Activated CD4-positive, alpha-beta T cell treated with anti-CD3 and anti-CD28 coated beads, Interleukin-2, amount 50 U/mL, for 16 hours (primary cell): Measurements from ENCODE around the gene RTKN.
A peak's percentile ranks its signal among the peaks of the same experiment; 100 is the strongest.
"Not testable (repeated sequence)": the region's sequence is repeated elsewhere in the genome, so short reads cannot be mapped to it uniquely, and the experiment has no call there.

Experiments used
- DNase-seq: peaks from one replicate; pipeline ENCODE4 v3.0.0-alpha.2; 2020

Gene RTKN

DNA sequence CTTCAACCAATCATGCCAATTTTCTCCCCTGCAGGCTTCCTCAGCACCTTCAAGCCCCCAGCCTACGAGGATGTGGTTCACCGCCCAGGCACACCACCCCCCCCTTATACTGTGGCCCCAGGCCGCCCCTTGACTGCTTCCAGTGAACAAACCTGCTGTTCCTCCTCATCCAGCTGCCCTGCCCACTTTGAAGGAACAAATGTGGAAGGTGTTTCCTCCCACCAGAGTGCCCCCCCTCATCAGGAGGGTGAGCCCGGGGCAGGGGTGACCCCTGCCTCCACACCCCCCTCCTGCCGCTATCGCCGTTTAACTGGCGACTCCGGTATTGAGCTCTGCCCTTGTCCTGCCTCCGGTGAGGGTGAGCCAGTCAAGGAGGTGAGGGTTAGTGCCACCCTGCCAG, 18.4 kb upstream of the RTKN start:
- not testable (repeated sequence) for DNase-seq

DNA sequence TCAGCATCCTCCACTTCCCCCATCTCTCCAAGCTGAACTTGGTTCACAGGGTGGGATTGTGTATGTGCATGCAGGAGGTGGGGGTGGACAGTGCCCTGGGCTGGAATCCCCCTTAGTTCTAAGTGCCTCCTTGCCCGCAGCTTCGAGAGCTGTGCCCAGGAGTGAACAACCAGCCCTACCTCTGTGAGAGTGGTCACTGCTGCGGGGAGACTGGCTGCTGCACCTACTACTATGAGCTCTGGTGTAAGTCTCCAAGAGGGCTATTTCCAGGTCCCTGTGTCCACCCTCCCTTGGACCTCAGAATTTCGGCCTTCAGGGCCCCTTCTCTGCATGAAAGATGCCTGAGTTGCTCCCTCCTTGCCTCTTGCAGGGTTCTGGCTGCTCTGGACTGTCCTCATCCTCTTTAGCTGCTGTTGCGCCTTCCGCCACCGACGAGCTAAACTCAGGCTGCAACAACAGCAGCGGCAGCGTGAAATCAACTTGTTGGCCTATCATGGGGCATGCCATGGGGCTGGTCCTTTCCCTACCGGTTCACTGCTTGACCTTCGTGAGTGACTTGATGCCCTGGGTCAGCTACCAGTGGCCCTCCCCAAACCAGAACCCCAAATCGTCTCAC, 17.9 kb upstream of the RTKN start:
- DNase-seq: not testable (repeated sequence)

DNA sequence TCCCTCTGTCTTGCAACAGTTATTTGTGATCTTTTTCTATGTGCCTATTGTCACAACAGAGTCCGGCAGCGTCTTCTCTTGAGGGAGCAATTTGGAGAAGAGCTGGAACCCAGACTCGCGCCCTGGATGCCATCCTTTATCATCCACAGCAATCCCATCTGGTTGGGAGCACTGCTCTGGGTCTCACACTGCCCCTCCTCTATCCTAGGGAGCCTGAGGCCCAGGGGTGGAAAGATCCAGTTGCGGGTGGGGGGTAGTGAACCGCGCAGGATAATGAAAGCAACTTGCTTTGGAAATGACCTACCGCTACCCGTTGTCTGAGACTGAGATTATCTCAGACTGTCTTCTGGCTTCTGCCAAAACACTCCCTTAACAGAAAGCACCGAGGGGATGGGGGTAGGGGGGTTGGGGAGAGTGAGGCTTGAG, 17.2 kb upstream of the RTKN start:
- no peak for DNase-seq

DNA sequence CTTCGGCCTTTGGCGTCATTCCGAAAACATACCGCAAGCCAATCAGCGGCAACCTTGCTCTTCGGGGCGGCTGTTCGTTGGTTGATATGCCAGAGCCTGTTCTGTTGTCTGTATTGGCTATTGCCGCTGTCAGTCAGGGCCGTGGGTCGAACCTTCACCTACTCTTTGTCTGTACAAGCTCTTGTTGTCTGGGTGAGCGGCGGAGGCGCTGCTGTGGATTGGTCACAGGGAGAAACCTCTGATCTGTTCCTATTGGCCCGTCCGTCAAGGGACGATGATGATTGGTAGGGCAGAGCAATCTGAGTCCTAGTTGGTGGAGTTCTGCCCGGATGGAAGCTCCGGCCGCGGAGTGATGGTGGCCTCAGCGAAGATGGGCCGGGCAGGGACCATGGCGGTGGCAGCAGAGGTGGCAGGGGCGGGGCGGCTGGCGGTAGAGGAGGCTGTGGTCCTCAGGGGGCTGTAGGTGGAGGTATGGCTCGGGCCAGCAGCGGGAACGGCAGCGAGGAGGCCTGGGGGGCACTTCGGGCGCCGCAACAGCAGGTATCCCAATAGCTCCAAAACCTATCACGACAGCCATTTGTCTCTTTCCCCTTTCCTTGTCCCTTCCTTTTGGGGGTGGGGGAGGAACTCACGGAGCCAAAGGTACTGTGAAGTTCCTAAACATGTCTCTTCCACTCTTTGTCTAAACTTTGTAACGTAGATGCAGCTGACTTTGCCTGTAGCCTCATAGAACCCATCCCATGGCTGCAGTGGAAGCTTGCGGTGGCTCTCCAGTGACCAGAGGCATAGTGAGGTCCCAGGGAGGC, 16.6 kb upstream of the RTKN start, which contains the start of gene WBP1:
WBP1 (plus strand) TSS at position 307 of the 806 bp plus-strand sequence; CDS start at position 472, 165 bp downstream.
- peak; percentile 100 for DNase-seq

DNA sequence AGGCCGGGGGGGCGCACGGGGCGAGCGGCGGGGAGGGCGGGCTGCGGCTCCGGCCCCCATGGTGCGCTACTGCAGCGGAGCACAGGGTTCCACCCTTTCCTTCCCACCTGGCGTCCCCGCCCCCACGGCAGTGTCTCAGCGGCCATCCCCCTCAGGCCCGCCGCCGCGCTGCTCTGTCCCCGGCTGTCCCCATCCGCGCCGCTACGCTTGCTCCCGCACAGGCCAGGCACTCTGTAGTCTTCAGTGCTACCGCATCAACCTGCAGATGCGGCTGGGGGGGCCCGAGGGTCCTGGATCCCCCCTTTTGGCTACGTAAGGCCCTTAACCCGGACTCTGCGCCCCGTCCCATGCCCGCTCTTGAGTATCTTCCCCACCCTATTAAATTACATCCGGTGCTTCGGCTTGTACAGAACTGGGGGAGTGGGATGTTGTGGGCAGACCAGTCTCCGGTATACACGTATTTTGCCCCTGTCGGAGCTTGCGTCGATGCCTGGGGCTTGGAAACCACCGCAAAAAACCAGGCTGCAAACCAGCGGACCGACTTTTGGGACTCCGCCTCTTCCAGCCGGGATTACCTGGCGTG, 15.9 kb upstream of the RTKN start:
- DNase-seq: peak; percentile 78

DNA sequence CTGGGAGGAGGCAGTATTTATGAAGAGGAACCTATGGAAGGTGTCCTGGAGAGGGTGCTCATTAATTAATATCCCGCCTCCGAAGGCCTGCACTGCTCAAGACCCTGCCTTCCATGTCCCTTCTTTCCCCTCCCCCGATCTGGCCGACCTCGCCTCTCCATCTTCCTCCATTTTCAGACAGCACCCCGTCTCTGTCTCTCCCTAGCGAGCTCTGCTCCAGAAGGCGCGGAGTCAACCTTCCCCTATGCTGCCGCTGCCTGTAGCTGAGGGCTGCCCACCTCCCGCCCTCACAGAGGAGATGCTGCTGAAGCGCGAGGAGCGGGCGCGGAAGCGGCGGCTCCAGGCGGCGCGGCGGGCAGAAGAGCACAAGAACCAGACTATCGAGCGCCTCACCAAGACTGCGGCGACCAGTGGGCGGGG, 15.4 kb upstream of the RTKN start:
- DNase-seq: no peak

DNA sequence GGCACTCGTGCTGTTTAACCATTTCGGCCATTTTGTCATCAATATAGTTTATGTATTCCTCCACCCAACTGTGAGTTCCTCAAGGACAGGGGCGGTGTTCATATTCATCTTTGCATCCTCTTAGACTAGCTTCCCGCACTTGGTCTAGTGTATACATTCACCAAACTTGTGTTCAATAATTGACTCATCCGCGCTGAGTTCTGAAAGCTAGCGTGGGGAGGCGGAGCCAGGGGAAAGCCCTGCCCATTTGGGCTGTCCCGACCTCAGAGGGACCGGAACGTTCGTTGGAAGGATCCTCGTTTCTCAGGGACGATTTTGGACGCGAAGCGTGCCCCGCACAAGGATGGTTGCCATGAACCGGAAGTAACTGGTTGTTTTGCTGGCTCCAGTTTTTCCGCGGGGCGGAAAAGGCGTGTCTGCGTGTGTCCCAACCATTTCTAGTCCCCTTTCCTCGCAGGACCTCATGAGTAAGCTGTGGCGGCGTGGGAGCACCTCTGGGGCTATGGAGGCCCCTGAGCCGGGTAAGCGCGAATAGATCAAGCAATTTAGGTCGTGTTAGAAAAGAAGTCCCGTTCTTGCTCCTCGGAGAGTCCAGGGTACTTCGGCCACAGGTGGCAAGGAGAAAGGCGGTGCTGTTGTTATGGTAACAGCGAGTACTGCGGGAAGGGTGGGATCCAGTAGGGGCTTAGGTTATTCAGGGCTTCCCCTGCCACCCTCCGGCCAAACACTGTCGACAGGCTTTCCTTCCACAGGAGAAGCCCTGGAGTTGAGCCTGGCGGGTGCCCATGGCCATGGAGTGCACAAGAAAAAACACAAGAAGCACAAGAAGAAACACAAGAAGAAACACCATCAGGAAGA, 13.1 kb upstream of the RTKN start, which contains the start of gene INO80B:
INO80B (plus strand) TSS at position 434 of the 858 bp plus-strand sequence; CDS start at position 464, 30 bp downstream.
- peak; percentile 99 for DNase-seq

DNA sequence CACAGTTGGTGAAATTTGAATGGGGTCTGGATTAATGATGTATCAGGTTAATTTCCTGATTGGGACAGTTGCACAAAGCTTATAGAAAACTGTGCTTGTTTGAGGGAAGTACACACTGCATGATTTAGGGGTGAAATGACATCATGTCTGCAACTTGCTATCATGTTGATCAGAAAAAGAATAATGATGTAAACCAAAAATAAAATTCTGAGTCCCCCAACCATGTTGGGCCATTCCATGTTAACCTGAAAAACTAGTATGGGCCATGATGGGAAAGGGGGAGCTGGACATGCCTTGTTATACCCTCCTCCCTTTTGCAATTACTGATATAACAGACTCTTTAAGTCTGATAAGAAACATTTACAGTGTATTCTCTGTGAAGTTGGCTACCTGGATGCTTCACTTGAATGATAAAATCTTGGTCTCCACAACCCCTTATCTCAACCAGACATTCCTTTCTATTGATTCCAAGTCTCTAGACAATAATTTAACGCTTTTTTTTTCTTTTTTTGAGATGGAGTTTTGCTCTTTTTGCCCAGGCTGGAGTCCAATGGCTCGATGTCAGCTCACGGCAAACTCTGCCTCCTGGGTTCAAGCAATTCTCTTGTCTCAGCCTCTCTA, 8.9 kb upstream of the RTKN start:
- DNase-seq: no peak

DNA sequence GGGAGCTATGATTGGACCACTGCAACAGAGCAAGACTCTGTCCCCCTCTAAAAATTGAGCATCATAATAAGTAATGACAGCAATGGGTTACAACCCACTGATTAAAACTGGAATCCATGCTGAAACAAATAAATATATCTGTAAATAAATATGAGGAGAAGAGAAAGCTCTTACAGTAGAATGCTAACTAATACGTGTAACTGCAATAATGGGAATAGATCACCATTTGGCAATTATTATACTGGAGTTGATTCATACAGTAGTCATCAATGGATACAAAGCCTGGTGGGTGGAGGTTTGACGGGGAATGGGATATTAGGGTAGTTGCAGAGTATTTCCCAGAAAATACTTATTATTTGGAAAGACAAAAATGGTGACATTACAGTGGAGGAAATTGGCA, 7.0 kb upstream of the RTKN start:
- no peak for DNase-seq

DNA sequence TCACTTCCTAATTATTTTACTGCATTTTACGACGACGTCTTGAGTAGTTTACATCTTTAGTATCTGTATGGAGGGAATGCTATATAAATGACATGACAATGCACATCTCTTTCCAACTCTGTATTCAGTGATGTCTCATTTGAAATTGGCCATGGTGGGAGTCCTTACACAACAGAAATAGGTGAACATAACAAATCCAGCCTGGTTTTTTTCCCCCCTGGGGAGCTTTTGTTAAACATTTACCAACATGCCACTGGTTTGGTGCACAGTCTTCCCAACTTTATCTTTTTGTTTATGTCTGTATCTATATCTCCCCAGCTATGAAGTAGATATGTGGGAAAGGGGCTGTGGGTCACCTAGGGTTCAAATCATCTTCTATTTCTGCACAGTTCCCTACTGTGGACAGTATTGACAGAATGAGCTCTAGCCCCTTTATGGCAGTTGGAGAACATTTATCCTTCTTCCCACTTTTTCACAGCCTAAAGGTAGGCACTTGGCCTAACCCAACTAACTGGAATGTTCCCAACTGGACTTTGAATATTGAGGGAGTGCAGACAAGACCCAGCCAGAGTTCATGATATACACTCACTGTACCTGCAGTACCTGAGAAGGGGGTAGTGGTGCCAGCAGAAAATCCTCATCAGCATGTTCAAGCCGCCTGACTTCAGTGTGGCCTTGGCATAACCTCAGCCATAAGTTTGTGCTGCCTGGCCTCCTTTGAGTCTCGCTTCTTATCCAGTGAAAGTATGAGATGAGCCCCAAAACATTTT, 5.7 kb upstream of the RTKN start:
- DNase-seq: no peak

DNA sequence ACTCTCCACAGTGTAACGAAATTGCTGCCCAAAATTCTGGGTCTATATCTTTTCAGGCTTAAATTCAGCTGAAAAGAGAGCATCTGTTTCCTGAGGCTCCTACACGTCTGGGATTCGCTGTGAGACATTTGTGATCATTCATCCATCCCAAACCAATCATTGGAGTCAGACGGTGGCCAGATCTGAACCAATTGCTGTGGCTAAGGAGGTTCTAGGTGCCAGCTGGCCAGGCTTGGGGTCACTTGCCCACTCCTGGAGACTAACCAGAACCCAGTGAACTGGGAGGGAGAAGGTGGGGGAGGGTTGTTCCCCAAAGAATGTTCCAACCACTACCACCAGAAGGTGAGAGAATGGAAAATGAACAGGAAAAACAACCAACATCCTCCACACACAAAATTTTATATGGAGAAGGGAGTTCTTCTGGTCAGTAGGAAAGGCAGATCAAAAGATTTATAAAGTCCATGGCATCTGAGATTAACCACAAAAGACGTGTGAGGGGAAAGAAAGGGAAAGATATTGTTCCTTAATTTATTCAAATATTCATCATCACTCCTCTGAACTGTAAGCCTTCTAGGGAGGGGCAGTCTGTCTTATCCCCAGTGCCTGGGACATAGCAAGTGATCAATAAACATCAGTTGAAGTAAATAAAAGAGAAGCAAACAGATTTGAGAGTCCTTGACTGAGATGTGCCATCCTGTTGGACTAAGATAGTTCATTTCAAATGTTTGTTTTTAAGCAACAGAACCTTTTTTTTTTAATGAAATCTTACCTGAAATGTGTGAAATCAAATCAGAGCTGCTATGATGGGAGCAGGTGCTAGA, 3.0 kb upstream of the RTKN start:
- DNase-seq: no peak

DNA sequence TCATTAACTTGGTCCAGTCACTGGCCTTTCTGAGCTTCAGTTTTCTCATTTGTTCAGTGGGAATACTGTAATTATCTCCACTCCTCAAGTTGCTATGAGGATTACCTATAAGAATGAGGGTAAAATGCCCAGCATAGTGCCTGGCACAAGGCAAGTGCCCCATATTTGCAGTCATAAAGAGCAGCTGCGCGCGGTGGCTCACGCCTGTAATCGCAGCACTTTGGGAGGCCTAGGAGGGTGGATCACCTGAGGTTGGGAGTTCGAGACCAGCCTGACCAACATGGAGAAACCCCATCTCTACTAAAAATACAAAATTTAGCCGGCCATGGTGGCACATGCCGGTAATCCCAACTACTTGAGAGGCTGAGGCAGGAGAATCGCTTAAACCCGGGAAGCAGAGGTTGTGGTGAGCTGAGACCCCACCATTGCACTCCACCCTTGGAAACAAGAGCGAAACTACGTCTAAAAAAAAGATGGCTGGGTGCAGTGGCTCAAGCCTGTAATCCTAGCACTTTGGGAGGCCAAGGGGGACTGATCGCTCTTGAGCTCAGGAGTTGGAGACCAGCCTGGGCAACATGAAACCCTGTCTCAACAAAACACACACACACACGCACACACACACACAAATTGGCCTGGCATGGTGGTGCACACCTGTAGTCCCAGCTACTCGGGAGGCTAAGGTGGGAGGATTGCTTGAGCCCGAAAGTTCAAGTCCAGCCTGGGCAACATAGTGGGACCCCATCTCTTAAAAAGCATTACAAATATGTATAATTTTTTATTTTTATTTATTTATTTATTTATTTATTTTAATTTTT, 953 bp upstream of the RTKN start:
- DNase-seq: not testable (repeated sequence)

DNA sequence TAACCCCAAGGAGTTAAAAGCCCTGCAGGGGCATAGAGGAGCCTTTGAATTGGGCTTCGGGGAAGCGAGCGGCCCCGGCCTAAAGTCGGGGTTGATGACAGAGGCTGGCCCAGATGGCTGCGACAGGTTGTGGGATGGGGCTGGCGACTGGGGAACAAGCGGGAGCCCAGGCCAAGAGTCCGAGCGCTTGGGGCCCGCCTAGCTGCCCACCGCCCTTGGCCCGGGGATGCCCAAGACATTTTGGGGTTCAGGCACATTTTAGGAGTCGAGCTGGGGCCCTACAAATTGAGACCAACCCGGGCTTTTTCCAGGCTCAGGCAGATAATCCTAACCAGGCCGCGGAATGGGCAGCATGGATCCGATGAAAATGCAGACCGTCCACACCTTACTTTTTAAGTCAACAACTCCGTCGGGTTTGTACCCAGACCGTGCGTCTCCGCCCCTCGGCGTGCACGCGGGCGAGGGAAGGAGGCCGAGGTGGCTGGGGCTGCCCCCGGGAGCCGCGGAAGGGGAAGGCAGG, 507 bp downstream of the RTKN start:
- DNase-seq: no peak

DNA sequence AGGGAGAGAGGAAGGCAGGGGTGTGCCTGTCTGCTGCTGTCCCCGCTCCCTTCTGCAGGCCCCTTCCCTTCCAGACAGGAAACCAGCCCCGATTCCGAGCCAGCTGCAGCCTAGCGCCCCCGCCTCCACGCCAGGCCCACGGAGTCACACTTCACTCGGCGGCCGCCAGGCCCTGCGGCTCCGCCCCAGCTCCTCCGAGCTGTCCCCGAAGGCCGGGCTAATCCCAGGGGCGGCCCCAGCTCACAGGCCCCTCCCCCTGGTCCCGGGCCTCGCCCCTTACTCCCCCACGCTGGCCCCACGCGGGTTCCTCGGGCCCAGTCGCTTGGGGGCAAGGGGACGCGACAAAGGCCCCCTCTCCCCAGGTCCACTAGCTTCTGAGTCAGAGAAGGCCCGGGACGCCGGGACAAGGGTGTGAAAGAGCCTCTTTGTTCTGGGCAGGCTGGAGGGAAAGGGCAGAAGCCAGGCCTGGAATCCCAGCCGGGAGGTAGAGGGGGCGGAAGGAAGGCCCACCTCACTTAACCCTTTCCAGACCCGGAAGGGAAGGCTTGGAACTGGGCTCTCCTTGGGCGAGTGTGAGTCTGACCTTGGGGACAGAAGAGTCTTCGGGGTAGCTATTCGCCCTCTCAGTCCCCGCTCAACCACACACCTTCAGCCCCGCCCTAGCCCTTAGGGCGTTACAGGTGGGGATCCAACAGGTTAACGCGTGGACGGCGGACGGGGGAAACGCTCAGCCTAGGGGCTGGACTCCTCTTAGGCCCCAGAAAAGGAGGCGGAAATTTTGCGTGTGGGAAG, 1.2 kb downstream of the RTKN start:
- DNase-seq: peak; percentile 42

DNA sequence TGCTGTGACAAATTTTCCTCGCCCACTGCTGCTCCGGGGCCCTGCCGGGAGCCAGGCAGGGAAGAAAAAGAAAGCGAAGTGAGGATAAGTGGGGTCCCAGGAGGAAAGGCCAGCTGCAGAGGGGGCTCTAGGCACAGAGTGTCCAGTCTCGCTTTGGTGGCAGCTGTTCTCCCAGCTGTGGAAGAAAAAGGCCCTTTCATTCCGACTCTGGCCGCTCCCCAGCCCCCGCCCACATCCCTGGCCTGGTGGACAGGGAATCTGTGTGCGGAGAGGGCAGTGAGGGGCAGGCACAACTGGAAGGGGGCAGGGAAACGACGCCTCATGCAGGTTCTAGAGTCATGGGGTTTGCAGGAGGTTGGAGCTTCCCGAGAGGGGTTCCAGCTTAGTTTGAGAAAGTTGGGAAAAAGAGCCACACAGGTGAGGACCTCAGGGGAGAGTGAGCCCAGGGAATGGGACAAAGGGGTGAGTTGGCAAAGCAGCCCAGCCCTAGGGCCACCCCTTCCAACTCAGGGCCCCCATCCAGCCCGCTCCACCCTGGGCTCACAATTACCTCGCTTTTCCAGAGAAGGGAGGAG, 1.8 kb downstream of the RTKN start:
- DNase-seq: no peak

DNA sequence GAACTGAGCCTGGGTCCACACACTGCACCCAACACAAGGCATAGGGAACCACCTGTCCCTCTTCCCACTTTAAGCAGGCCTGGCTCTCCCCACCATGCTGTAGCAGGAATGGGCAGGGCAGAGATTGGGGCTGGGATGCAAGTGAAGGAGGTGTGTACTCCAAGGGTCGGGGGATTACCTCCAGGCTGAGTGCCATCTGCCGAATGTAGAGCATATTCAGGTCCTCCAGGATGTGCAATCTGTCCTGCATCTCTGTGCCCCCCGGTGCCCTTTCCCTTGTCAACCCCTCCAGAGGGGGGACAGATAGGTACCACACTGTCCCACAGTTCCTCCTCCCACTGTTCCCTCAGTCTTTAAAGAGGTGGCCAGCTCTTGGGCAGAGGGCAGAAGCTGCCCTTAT, 2.4 kb downstream of the RTKN start:
- no peak for DNase-seq

DNA sequence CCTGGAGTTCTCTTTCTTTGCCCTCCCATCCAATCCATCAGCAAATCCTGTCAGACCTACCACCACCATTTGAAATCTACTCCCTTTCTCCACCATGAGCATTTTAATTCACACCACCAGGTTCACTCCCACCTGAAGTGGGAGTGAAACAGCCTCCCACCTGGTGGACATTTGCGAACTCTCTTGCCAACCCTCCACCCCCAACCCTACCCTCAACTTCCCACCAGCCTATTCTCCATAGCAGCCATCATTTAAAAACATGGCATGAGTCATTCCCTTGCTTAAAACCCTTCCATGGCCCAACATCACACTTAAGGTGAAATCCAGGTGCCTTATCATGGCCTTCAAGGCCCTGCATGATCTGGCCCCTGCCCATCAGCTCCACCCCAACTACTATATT, 3.5 kb downstream of the RTKN start:
- no peak for DNase-seq
